ENCODE measurements around the gene CEP128. TPM values are rescaled to one million over a fixed set of nuclear protein-coding genes. Genes with fewer than 3 reads are reported as not detected.

CEP128 gene
- total RNA-seq, 1 experiment from 2014 or later = 29.3 TPM

DNA sequence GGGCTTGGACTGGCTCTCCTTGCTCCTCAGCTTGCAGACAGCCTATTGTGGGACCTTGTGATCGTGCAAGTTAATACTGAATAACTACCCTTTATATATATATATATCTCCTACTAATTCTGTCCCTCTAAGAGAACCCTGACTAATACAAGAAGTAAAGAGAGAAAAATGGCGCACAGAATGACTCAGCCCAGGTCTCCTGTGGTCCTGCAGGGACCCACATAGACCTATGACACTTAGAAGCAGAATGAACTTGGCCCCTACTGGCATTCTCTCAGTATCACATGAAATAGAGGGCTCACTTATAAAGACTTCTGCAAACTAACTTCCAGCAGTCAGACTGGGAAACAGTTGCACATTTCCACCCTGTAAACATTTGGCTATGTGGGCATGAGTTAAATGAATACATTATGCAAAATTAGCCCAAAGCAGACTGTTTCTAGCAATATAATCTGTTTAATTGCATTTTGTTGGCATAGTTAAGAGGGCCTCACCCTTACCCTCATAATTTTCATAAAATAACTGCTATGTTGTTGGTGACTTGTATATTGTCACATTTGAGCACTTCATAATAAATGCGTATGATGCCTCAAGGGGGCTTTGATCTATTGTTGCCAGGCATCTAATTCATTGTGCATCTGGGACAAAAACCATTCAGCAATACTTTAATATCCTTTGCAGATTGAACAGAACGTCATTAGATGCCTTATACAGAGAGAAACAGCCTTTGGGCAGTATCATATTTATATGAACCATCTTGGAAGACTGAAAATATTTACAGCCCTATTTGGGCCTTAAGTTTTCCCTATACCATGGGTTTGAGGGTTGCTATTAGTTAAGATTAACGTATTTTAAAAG lies 380.5 kb downstream of the CEP128 start:
- CTCF ChIA-PET = no interaction called here
- H3K4me3 ChIP-seq = no peak overlapping the region
- intact Hi-C loops (cut with micrococcal nuclease; ENCODE audit: unreplicated experiment) = loop anchor here (10.0 kb wide), 1 partner anchor 476 kb away; no protein-coding TSS in a partner anchor

DNA sequence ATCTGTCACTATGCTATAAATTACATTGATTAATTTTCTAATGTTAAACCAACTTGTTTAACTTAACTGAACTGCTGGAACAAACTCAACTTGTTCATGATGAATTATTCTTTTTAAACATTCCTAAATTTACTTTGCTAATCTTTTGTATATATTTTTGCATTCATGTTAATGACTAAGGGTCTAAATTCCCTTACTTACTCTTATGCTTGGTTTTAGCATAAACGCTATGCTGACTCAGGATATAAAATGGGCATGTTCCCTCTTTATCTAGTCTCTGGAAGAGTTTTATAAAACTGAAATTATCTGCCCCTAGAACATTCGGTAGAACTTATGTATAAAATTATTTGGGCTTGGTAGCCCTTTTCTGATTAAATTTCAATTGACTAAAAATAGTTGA lies 387.4 kb downstream of the CEP128 start:
- H3K4me2 ChIP-seq = no peak overlapping the region
- POLR2A ChIA-PET (ENCODE audit: unreplicated experiment) = no interaction called here
- no peak for TF ChIP-seq EZH2 (IDR thresholded peaks at IDR 0.05; ENCODE audit: low read depth)
- TF ChIP-seq, protein P1, sequence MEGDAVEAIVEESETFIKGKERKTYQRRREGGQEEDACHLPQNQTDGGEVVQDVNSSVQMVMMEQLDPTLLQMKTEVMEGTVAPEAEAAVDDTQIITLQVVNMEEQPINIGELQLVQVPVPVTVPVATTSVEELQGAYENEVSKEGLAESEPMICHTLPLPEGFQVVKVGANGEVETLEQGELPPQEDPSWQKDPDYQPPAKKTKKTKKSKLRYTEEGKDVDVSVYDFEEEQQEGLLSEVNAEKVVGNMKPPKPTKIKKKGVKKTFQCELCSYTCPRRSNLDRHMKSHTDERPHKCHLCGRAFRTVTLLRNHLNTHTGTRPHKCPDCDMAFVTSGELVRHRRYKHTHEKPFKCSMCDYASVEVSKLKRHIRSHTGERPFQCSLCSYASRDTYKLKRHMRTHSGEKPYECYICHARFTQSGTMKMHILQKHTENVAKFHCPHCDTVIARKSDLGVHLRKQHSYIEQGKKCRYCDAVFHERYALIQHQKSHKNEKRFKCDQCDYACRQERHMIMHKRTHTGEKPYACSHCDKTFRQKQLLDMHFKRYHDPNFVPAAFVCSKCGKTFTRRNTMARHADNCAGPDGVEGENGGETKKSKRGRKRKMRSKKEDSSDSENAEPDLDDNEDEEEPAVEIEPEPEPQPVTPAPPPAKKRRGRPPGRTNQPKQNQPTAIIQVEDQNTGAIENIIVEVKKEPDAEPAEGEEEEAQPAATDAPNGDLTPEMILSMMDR (conservative IDR thresholded peaks at IDR 0.05) = no peak
- no peaks in the 10 kb centered on the region for H3K4me1 ChIP-seq (replicated peaks; ENCODE audit: insufficient read depth)
- CTCF ChIA-PET = no interaction called here
- no peak overlapping the region for H3K27ac ChIP-seq
- H3K79me2 ChIP-seq (ENCODE audit: low read depth) = no peaks in the 10 kb centered on the region
- intact Hi-C loops (cut with micrococcal nuclease; ENCODE audit: unreplicated experiment) = no loop called here
- H3K27me3 ChIP-seq (ENCODE audit: insufficient read depth, low read depth) = no peaks in the 10 kb centered on the region
- no peak overlapping the region for H2AFZ ChIP-seq
- no peaks in the 10 kb centered on the region for H3K9me2 ChIP-seq (ENCODE audit: insufficient read depth)
- no peak for DNase-seq
- no peaks in the 10 kb centered on the region for H3K36me3 ChIP-seq (ENCODE audit: low read depth)
- no peaks in the 10 kb centered on the region for H4K20me1 ChIP-seq (ENCODE audit: insufficient read depth)
- no TSS peak for BruUV-seq (replicated peaks)
- H3K9me3 ChIP-seq (ENCODE audit: insufficient read depth, low read depth) = no peaks in the 10 kb centered on the region; the same call in 1 of the 2 replicates
- H3F3A ChIP-seq (ENCODE audit: insufficient read depth, low read depth) = no peaks in the 10 kb centered on the region
- no peak overlapping the region for H3K4me3 ChIP-seq

More for the DNA sequence above, 380.5 kb downstream of the CEP128 start:
- no peaks in the 10 kb centered on the region for H3K9me2 ChIP-seq (ENCODE audit: insufficient read depth)
- no peaks in the 10 kb centered on the region for H3F3A ChIP-seq (ENCODE audit: insufficient read depth, low read depth)
- no peak for DNase-seq
- BruUV-seq (replicated peaks) = no TSS peak
- no peak overlapping the region for H3K27ac ChIP-seq
- no peaks in the 10 kb centered on the region for H3K79me2 ChIP-seq (ENCODE audit: low read depth)
- H4K20me1 ChIP-seq (ENCODE audit: insufficient read depth) = no peaks in the 10 kb centered on the region
- H2AFZ ChIP-seq = no peak overlapping the region
- H3K27me3 ChIP-seq (ENCODE audit: insufficient read depth, low read depth) = no peaks in the 10 kb centered on the region
- TF ChIP-seq, protein P1 (conservative IDR thresholded peaks at IDR 0.05) = no peak
- TF ChIP-seq EZH2 (IDR thresholded peaks at IDR 0.05; ENCODE audit: low read depth) = no peak
- no peaks in the 10 kb centered on the region; the same call in 1 of the 2 replicates for H3K9me3 ChIP-seq (ENCODE audit: insufficient read depth, low read depth)
- POLR2A ChIA-PET (ENCODE audit: unreplicated experiment) = no interaction called here
- H3K4me1 ChIP-seq (replicated peaks; ENCODE audit: insufficient read depth) = peaks cover 8% of the 10 kb centered on the region; the same call in 1 of the 2 replicates
- H3K4me2 ChIP-seq = no peak overlapping the region
- H3K36me3 ChIP-seq (ENCODE audit: low read depth) = no peaks in the 10 kb centered on the region

DNA sequence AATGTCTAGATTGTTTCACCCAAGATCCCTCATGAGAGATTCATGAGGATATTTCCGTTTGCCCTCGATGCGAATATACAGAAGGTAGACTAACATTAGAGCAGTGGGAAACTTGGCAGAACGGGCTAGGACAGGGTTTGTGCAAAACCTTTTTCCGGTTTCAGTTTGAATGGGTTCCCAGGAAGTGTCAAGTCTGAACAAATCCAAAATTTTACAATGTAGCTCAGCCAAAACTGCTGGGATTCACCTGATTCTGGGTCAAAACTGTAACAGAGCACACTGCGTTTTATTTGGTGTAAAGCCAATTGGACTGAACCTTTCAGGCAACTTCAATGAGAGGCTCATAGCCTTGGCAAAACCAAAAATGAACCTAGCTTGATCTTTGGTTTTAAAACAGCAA lies 392.4 kb downstream of the CEP128 start:
- DNase-seq = no peak
- no peak overlapping the region for H3K27ac ChIP-seq
- no peaks in the 10 kb centered on the region for H4K20me1 ChIP-seq (ENCODE audit: insufficient read depth)
- TF ChIP-seq EZH2 (IDR thresholded peaks at IDR 0.05; ENCODE audit: low read depth) = no peak
- TF ChIP-seq, protein P1 (conservative IDR thresholded peaks at IDR 0.05) = no peak
- H3K4me3 ChIP-seq = no peak overlapping the region
- H2AFZ ChIP-seq = no peak overlapping the region
- H3K27me3 ChIP-seq (ENCODE audit: insufficient read depth, low read depth) = no peaks in the 10 kb centered on the region
- no peaks in the 10 kb centered on the region for H3K9me2 ChIP-seq (ENCODE audit: insufficient read depth)
- no peaks in the 10 kb centered on the region for H3K36me3 ChIP-seq (ENCODE audit: low read depth)
- POLR2A ChIA-PET (ENCODE audit: unreplicated experiment) = interaction anchor here (0.6 kb wide), 1 partner anchor 102 kb away, joined by 3 read pairs; no protein-coding TSS in a partner anchor
- CTCF ChIA-PET = no interaction called here
- no peaks in the 10 kb centered on the region for H3F3A ChIP-seq (ENCODE audit: insufficient read depth, low read depth)
- no TSS peak for BruUV-seq (replicated peaks)
- no peaks in the 10 kb centered on the region for H3K9me3 ChIP-seq (ENCODE audit: insufficient read depth, low read depth)
- H3K79me2 ChIP-seq (ENCODE audit: low read depth) = no peaks in the 10 kb centered on the region
- H3K4me1 ChIP-seq (replicated peaks; ENCODE audit: insufficient read depth) = no peaks in the 10 kb centered on the region
- intact Hi-C loops (cut with micrococcal nuclease; ENCODE audit: unreplicated experiment) = no loop called here
- no peak overlapping the region for H3K4me2 ChIP-seq

All from PC-9 (cell line).